ENCODE data around the gene MAN1C1.

The MAN1C1 gene

GRCh38 chr1:25616095-25616986 lies at the start of gene MAN1C1:
MAN1C1 (plus strand) TSS chr1:25616791; CDS start chr1:25617798, 1,007 bp downstream.
- DNase-seq, result peak; percentile 81

DNA sequence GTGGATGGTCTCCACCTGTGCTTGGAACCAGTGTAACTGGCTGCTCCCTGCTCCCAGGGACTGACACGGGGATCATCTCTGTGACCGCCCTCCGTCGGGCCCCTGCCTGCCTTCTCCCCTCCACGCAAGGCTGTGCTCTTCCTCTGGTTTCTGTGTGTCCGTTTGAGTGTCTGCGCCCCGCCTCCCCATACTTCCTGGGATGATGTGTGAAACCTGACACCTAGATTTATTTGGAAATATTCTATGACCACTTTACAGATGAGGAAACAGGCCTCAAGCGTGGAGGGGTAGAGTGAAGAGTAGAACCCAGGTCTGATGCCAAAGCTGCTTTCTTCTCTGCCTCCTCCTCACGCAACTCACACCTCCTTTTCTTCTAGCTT lies 48.9 kb upstream of the MAN1C1 start:
- no peak for DNase-seq

DNA sequence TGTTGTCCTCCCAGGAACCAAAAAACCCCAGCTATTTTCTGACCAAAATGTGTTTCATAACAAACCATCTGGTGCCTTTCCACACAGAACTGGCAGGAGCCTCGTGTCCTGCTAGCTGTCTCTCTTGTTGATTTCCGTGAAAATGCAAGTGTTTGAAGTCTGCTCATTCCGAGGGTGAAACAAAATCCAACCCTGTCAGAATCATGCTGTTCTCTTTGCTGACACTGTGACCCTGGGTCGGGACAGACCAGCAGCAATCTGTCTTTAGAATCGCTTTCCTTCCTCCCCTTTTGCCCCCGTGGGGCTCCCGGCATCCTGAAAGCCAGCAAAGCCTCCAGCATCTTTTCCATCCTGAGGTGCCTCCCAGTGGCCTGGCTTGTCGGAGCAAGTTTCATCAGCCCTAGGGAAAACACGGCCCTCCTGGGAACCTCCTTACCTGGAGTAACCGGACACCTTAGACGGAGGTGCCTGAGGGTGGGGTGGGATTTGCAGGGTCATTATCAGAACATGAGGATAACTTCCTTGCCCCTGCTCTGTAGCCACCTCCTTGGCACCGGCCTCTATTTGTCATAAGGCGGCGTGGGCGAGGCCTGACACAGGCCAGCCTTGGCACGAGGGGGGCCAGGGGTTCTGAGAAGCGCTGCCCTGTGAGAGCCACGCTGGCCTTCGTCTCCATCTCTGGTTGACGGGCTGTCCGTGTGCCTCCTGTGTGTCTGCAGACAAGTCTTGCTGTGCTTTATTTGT lies 48.3 kb upstream of the MAN1C1 start:
- DNase-seq, result no peak

DNA sequence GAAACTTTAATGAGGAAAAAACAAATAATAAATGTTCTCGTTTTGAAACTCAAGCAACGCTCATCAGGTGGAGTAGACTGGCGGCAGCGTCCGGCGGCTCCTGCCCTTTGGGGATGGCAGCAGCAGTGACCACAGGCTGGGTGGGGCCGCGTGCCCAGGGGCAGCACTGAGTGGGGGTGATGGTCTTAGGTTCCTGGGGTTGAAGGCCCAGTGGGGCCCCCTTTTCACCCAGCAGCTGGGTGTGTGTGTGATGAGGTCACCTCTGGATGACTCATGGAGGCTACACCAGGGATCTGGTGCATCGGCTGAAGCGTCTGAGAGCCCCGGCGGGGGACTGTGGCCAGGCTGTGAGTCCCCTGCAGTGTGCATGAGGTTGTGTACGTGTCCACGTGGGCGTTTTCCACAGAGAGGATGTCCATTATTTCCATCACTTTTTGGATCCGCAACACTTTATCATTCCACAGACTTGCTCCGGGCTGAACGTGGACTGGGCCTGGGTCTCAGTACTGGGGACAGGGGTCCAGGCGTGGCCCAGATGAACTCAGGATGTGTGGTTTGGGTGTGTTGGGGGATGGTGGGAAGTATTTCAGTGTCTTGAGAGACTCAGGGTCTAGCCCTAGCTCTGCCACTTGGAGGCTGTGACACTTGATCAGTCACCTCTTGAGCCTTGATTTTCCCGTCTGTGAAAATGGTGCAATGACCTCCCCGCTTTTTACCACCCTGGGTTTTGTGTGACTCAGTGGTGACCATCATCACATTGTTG lies 47.6 kb upstream of the MAN1C1 start:
- DNase-seq, result no peak

GRCh38 chr1:25569597-25570396 lies 46.8 kb upstream of the MAN1C1 start:
- DNase-seq, result no peak

DNA sequence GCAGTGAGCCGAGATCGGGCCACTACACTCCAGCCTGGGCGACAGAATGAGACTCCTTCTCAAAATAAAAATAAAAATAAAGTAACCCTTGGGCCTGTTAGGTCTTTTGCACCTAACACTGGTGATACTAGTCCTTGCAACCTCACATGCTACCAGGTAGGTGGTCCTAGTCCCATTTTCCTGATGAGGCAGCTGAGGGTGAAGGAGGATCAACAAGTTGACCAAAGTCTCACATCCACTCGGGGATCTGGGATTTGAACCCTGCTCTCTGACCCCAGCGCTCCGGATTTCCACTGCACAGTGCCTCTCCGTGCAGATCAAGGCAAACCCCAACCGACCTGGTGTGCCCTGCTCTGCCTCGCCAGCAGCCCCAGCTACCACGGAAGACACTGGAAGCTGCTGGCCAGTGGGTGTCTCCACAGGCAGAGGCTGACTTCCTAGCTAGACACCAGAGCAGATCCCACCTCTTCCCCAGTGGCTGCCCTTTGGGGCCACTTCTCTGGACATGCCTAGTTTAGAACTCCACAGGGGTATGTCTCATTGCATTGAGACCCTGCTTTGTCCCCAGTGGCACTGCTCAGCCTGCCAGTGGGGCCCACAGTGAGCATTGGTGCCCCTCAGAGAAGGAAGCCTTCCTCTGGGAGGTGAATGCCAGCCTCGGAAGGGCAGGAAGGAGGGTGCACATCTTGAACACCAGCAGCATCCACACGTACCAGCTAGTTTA lies 45.6 kb upstream of the MAN1C1 start:
- DNase-seq, result no peak

DNA sequence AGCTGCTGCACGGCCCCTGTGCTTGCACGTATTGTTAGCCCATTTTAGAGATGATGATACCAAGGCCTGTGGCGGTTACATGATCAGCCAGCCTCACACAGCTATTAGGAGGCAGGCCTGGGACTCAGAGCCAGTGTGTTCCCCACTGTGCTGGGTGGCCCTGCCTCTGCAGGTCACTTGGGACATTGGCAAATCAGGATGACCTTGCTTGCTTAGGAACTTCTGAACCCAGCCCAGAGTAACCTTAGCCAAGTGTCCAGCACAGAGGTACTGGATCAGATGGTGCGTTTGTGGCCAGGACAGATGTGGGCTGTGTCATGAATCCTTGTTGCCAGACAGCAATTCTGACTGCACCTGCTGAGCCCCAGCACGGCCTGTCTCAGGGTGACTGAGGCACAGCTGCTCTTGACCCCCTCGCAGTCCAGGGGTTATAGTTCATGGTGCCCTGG lies 45.0 kb upstream of the MAN1C1 start:
- DNase-seq, result no peak

DNA sequence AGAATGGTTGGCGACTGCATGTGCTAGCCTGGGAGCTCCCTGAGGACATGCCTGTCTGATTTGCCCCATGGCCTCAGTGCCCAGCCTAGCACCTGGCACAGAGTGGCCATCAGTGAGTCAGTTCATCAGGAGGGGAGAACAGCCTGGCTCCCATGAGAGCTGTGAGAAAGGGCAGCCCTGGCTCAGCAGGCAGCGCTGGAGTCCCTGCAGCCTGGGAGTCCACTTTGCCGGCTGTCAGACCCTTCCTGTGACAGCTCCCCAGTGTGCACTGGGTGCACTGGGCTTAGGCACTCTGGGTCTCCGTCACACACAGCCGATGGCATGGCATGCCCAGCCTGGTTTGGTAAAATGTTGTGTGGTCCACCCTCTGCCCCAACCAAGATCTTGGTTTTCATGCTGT lies 44.5 kb upstream of the MAN1C1 start:
- DNase-seq, result no peak

GRCh38 chr1:25572708-25573590 lies 43.6 kb upstream of the MAN1C1 start:
- no peak for DNase-seq

GRCh38 chr1:25573591-25573930 lies 43.0 kb upstream of the MAN1C1 start:
- DNase-seq, result no peak

GRCh38 chr1:25573961-25574360 lies 42.6 kb upstream of the MAN1C1 start:
- DNase-seq, result no peak

DNA sequence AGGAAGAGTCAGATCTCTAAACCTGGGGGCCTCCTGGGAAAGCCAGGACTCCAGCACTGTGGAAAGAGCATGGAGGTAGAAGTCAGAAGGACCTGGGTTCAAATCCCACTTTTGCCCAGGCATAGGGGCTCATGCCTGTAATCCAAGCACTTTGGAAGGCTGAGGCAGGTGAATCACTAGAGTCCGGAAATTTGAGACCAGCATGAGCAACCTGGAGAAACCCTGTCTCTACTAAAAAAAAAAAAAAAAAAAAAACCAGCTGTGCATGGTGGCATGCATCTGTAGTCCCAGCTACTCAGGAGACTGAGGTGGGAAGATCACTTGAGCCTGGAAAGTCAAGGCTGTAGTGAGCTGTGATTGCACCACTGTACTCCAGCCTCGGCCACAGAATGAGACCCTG lies 41.4 kb upstream of the MAN1C1 start:
- DNase-seq, result no peak

DNA sequence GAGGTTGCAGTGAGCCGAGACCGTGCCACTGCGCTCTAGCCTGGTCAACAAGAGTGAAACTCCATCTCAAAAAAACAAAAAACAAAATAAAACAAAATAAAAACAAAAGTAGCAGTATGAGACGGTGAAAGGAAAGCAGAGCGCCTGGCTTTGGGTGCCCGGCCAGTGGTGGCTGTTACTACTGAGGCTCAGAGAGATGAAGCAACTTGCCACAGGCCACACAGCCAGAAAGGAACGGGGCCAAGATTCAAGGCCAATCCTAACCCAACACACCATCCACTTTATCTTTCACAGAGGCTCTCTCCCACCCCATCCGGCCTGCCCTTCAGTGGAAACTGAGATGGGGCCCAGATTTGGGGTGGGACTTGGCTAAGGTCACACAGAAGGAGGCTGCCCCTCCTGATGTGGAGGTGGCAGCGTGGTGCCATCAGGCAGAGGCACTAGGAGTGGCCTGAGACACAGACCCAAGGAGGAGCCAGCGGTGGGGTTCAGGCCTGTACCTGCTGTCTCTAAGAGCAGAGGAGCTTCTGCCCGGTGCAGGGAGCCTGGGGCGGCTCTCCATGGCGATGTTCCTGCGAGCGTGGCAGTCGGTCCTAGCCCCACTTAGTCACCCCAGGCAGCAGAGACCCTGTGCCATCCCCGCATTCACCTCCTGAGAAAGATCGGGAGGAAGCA lies 40.0 kb upstream of the MAN1C1 start:
- DNase-seq, result no peak

GRCh38 chr1:25577134-25577920 lies 39.3 kb upstream of the MAN1C1 start:
- DNase-seq, result no peak

- DNase-seq, result no peak
These were observed 37.0 kb upstream of the MAN1C1 start for GRCh38 chr1:25579292-25580252.

- no peak for DNase-seq
These were observed 35.7 kb upstream of the MAN1C1 start for GRCh38 chr1:25580927-25581326.

DNA sequence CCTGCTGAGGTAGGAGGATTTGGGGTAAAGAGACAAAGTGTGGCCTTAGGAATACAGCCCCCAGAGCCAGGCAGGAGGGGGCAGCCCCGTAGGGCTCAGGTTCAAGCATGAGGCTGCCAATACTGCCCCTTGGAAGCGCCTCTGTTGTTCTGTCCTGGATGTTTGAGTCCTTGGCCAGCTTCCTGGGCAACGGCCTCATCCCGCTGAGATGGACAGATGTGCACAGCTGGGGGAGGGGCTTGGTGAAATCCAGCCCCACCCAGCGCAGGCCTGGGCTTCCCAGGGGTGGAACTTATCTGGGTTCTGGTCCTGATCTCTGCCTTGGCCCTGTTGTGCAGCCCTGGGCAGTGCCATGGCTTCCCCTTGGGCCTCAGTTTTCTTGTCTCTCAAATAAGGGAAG lies 34.8 kb upstream of the MAN1C1 start:
- no peak for DNase-seq

All from CD4-positive, alpha-beta T cell treated with Interferon gamma for 1 hour (primary cell).